GM12878 (cell line): Measurements from ENCODE around the gene CPT2.

Experiments
- ASH2L ChIP-seq: fragments of 300-600, 200-600 bp; sonication (generic); IDR thresholded peaks from 2 replicates; pipeline ENCODE4 v1.6.1; 2017; ENCODE audit warnings: low read depth, mild to moderate bottlenecking, borderline replicate concordance
- CBX5 ChIP-seq: sonication (generic); IDR thresholded peaks from 2 replicates; pipeline ENCODE4 v1.6.1; 2016; ENCODE audit warnings: low read depth, moderate library complexity, mild to moderate bottlenecking, inconsistent platforms
- CEBPB ChIP-seq, 2 experiments: fragments of 150-350 bp in 1 of 2; IDR thresholded peaks; 2 replicates each; pipeline ENCODE4 v1.6.1; 2012 to 2014; ENCODE audit warnings: low read depth in 2 of 2, low read length in 2 of 2, borderline replicate concordance in 1 of 2, inconsistent platforms in 1 of 2
- CTCF ChIP-seq, 3 experiments: IDR thresholded peaks in 2 of 3; conservative IDR thresholded peaks in 1 of 3; 2 replicates each; pipeline ENCODE4 v1.5.1; 2011; ENCODE audit warnings: low read depth in 3 of 3, low read length in 3 of 3, mild to moderate bottlenecking in 3 of 3, control low read depth in 2 of 3, moderate library complexity in 2 of 3, inconsistent platforms in 1 of 3, mixed read lengths in 1 of 3; ENCODE audit not compliant: control insufficient read depth in 2 of 3, insufficient read depth in 1 of 3; ENCODE audit errors: extremely low read depth in 1 of 3
- EP300 ChIP-seq, 2 experiments: fragments of 150-350 bp in 1 of 2; IDR thresholded peaks; 2 replicates each; pipeline ENCODE4 v1.6.1; 2011 to 2012; ENCODE audit warnings: low read depth in 2 of 2, low read length in 2 of 2, borderline replicate concordance in 1 of 2, improper control_type of control experiment in 1 of 2, inconsistent platforms in 1 of 2; ENCODE audit not compliant: control insufficient read depth in 1 of 2
- POLR2AphosphoS5 ChIP-seq: IDR thresholded peaks from 2 replicates; pipeline ENCODE4 v1.6.1; 2011; ENCODE audit warnings: mild to moderate bottlenecking, low read length, inconsistent platforms
- SKIL ChIP-seq: fragments of 450-650 bp; IDR thresholded peaks from 2 replicates; pipeline ENCODE4 v1.6.1; 2017; ENCODE audit warnings: mild to moderate bottlenecking, low read depth, inconsistent platforms; ENCODE audit not compliant: poor library complexity, severe bottlenecking
- SMAD1 ChIP-seq: fragments of 450-650 bp; IDR thresholded peaks from 2 replicates; pipeline ENCODE4 v1.6.1; 2018; ENCODE audit warnings: mild to moderate bottlenecking, low read depth; ENCODE audit not compliant: partially characterized antibody
- TCF3 ChIP-seq: IDR thresholded peaks from 2 replicates; pipeline ENCODE4 v1.6.1; 2012; ENCODE audit warnings: low read depth, mild to moderate bottlenecking, low read length, borderline replicate concordance; ENCODE audit not compliant: insufficient read depth
- USF1 ChIP-seq: IDR thresholded peaks from 2 replicates; pipeline ENCODE4 v1.6.1; 2011; ENCODE audit warnings: borderline replicate concordance, low read depth, mild to moderate bottlenecking, moderate library complexity, mixed read lengths, low read length; ENCODE audit not compliant: insufficient read depth; ENCODE audit errors: extremely low read length

GRCh38 chr1:53210954-53211353 is 14.3 kb downstream of the CPT2 start:
- TF ChIP-seq EP300 (IDR thresholded peaks at IDR 0.05; ENCODE audit: borderline replicate concordance in 1 of 2, control insufficient read depth in 1 of 2, low read depth in 2 of 2, low read length in 2 of 2) (no peak), USF1 (no peak), ASH2L (no peak), CEBPB (IDR thresholded peaks at IDR 0.05; ENCODE audit: borderline replicate concordance in 1 of 2, low read depth in 2 of 2, low read length in 2 of 2) (no peak), CTCF (IDR thresholded peaks at IDR 0.05 in 2 of 3, conservative IDR thresholded peaks at IDR 0.05 in 1 of 3; ENCODE audit: control insufficient read depth in 2 of 3, extremely low read depth in 1 of 3, insufficient read depth in 1 of 3, low read depth in 3 of 3, low read length in 3 of 3) (no peak), TCF3 (no peak), SKIL (no peak), POLR2AphosphoS5 (no peak), SMAD1 (no peak), CBX5 (no peak)
